ENCODE results near the gene GTPBP10.
A peak's percentile ranks its signal among the peaks of the same experiment; 100 is the strongest.
"Not testable (repeated sequence)": the region's sequence is repeated elsewhere in the genome, so short reads cannot be mapped to it uniquely, and the experiment has no call there.

Gene GTPBP10

DNA sequence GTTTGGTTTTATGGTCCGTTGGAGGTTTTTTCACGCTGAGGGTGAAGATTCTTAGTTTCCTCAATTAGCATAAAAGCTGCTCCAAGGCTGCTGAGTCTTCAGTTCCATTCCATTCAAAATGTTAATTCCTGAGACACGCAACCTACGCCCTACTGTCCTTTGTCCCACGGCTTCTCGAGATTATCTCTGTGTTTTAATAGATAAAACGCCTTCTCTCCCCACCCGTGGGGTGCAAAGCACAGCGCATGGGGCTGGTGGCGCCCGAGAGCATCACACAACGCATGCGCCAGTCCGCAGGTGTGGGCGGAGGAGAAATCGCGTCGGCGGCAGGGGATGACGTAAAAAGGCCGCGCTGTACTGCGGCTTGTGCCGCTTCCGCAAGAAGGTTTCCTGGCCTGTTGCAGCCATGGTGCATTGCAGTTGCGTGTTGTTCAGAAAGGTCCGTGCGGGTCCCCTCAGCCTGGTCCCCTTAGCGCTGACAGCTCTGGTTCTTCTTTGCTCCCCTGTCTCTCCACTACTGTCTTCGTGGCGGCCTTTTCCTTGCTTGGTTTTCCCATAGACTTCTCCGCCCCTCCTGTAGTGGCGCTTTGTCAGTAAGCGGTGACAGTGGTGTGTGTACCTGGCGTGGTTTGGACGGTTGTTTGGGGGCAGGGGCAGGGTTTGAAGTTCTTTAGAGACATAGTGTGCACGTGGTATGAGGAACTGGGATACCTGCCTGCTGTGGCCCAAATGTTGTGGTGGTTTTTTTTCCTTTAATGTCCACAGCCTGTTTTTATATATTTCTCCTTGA is at the start of gene GTPBP10:
TSS of gene GTPBP10 (plus strand) at position 381 of the 790 bp plus-strand sequence. CDS start at position 407, 26 bp downstream.
- peak; percentile 98 for DNase-seq

DNA sequence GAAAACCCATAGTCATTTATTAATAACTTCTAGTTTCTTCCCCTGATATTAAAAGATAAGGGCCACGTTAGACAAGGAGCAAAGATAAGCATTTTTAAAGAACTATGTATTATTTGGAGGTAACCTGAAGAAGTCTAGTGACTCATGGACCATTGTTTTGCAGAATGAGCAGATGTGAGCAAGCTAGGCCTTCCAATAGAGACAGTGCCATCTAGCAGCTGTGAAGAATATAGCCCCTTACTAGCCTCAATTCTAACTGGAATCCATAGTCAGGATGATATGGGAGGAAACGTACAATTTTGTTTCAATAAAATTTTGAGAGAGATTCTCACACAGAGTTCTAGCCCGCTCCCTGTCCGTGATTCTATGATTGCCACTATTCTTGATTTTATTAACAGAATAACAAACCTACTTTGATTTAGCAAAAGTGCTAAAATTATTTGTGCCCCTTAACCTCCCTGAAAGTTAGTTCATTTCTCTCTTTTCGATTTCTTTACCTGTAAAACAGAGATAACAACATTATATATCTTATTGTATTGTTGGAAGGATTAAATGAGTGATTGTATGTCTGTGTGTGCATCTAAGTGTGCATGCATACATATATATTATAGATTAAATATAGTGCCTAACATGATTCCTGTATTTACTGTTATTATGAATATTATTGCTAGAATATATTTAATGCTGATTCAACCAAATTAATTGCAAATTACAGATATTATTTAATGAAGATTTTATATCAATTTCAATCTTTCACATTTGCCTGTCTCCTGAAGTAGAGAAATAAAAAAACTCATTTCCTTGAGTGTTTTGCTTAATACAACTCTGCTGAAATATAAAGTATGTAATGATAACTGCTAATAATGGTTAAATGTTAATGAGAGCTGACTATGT is 48.1 kb upstream of the GTPBP10 start:
- peak; percentile 39 for DNase-seq

DNA sequence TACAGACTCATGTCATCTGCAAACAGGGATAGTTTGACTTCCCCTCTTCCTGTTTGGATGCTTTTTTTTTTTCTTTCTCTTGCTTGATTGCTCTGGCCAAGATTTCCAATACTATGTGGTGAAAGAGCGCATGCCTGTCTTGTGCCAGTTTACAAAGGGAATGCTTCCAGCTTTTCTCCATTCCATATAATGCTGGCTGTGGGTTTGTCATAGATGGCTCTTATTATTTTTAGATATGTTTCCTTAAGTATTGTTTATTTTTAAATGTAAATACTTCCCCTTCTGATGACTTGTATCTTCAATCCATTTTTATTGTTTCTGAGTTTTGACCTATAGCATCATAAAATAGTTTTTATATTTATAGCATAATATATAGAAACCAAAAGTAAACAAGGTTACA is 43.3 kb upstream of the GTPBP10 start:
- DNase-seq = no peak

DNA sequence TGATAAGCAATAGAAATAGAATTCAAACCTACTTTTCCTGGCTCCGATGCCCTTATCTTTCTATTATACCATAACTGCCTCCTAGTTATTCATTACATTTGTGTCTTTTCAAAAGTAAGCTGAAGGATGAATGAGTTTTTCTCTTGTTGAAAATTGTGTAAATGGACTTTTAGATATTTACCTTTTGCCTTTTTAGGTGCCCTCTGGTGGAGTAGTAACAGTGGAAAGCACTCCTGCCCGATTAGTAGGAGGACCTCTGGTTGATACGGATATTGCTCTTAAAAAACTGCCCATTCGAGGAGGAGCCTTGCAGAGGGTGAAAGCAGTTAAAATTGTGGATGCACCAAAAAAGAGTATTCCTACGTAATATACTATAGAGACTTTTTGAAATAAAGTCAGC is 36.6 kb upstream of the GTPBP10 start:
- no peak for DNase-seq

- no peak for DNase-seq
These were observed 35.3 kb upstream of the GTPBP10 start for GRCh38 chr7:90311175-90311574.

DNA sequence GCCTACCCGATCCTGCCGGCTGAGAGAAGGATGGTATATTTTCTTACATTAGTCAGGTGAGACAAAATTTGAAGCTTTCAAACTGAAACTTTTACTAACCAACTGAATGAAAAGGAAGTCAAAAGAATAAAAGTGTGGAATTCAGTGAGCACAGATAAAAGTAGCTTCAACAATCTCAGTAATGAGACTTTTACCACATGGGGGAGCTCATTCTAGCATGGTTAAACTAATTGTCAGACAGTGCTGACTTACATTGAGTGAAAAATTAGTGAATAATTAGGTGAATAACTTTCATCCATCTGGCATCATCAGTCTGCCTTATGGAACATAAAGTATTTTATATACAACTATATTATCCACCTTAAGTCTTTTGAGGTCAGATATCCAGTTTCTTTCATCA is 33.8 kb upstream of the GTPBP10 start:
- no peak for DNase-seq

- no peak for DNase-seq
These were observed 32.6 kb upstream of the GTPBP10 start for GRCh38 chr7:90313907-90314306.

DNA sequence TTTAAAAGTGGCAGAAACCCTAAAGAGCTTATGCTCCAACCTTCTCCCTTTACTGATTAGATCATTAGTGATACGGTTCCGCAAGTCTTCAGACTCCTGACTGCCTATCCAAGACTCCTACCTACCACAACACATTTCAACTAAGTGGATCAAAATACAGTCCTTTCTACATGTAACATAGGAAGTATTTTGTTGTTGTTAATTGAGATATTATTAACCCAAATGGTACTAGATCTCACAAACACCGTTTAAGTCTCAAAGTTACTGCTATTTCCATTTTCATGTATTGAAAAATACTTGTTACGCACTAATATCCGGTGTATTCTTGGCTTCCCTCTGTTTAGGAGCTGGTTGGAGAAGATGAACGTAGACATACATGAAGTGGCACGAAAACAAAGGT is 26.5 kb upstream of the GTPBP10 start:
- no peak for DNase-seq

DNA sequence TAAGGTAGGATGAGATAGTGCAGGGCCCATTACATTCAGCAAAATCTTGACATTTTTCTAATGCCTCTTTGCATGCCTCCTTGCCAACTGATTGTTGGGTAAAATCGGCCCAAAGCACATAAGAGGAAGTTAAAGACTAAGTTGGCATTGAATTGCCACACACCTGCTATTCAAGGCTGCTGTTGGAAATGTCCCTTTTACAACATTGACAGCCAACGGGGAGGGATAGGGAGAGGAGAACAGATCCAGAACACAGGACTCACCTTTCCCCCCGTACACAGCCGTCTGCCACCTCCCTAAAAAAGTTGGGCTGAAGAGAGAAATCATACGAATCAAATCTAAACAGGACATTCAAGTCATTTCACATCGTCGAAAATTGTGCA is 26.1 kb upstream of the GTPBP10 start:
- no peak for DNase-seq

DNA sequence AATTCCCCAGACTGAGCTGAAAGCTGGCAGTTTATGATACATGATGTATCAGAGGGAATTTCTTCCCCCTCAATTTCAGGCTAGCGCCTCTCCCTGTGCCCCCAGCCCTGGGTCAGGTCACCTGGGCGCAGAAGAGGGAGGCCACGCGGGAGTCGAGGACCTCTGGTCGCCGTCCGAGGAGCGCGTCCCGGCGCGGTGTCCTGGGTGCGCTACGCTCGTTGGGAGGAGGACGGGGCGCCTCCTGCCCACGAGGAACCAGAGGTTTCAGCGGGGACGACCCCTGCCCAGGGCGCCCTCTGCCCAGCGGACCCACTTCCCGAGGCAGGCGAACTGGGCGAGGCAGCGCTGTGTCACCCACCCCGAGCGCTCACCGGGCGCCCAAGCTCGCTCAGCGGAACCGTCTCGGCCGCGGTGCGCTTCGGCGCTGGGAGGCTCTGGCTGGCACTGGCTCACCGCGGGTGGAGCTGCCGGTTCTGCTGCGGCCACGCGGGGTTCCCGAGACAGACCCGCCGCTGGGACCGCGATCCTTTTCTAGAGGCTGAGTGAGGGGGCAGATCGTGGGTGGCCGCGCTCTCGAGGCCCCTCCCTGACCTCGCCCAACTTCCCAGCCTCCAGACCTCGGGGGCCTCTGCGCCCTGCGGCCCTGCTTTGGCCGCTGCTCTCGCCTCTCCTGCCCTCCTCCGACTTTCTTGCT is 25.6 kb upstream of the GTPBP10 start, which contains the start of gene FAM237B:
TSS of gene FAM237B (minus strand) at position 504 of the 694 bp plus-strand sequence. CDS start 1,556 bp downstream, outside the sequence.
- DNase-seq = no peak

GRCh38 chr7:90322837-90323236 is 23.7 kb upstream of the GTPBP10 start:
- DNase-seq = no peak

GRCh38 chr7:90326500-90326899 is 20.0 kb upstream of the GTPBP10 start:
- DNase-seq = no peak

DNA sequence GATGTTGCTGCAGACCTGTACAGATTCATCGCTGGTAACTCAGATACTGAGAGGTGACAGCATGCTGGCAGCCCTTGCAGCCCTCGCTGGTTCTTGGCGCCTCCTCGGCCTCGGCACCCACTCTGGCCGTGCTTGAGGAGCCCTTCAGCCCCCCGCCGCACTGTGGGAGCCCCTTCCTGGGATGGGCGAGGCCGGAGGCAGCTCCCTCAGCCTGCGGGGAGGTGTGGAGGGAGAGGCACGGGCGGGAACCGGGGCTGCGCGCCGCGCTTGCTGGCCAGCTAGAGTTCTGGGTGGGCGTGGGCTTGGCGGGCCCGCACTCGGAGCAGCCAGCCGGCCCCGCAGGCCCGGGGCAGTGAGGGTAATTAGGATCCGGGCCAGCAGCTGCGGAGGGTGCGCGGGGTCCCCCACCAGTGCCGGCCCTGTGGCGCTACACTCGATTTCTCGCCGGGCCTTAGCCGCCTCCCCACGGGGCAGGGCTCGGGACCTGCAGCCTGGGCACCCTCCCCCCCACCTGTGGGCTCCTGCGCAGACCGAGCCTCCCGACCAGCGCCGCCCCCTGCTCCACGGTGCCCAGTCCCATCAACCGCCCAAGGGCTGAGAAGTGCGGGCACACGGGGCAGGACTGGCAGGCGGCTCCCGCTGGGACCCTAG is 12.2 kb upstream of the GTPBP10 start:
- DNase-seq = no peak

GRCh38 chr7:90334926-90335325 is 11.6 kb upstream of the GTPBP10 start:
- not testable (repeated sequence) for DNase-seq

DNA sequence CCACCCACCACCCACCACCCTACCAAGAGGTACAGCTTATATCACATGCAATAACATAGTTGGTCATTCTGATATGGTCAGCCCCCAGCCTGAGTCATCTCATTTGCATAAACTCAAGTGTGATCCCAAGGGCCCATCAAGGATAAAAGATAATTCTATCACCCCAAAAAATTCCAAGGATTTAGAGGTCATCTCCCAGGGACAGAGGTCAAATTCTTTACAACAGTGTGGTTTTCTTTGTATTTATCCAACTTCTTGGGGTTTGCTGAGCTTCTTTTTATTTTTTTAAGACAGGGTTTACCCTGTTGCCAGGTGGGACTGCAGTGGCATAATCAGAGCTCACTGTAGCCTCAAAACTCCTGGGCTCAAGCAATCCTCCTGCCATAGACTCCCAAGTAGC is 9.4 kb upstream of the GTPBP10 start:
- DNase-seq = no peak

GRCh38 chr7:90345016-90345415 is 1.5 kb upstream of the GTPBP10 start:
- no peak for DNase-seq

DNA sequence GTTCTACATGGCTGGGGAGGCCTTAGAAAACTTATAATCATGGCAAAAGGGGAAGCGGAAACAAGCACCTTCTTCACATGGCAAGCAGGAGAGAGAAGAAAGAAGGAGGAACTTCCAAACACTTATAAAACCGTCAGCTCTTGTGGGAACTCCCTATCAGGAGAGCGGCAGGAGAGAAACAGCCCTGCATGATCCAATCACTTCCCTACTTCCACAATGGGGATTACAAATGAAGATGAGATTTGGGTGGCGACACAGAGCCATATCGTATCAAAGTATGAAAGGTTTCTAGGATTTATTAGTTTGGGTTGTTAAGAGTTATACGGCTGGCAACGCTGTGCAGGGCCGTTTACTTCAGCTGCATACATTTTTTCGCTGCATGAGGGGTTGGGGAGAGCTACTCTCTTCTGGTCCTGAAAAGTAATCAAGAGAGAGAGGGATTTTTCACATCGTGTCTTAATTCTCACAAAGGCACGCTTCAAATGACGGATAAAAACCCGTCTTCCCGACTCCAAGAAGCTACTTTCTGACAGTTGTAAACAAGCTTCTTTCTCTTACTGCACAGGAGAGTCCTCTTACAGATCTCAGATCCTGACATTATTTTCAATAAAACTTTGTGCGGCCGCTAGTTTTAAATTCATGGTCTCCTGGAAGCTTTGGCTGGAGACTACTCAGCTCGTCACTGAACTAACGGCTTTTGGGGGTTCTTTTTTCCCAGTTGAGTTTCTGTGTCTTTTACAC is 751 bp upstream of the GTPBP10 start:
- peak; percentile 63 for DNase-seq

DNA sequence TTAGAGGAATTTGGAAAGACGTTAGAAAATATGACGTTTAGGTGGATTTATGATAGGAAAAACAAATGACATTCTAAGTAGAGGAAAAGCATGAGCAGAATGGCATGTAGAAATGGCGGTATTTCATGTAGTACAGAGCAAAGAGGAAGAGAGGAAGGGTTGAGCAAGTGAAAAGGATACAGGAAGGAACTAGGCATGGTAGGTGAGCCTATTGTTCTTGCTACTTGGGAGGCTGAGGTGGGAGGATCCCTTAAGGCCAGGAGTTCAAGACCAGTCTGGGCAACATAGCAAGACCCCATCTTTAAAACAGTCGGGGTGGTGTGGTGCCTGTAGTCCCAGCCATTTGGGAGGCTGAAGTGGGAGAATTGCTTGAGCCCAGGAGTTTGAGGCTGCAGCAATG is 1.2 kb downstream of the GTPBP10 start:
- peak; percentile 29 for DNase-seq

GRCh38 chr7:90349305-90349704 is 2.8 kb downstream of the GTPBP10 start:
- DNase-seq = no peak

DNA sequence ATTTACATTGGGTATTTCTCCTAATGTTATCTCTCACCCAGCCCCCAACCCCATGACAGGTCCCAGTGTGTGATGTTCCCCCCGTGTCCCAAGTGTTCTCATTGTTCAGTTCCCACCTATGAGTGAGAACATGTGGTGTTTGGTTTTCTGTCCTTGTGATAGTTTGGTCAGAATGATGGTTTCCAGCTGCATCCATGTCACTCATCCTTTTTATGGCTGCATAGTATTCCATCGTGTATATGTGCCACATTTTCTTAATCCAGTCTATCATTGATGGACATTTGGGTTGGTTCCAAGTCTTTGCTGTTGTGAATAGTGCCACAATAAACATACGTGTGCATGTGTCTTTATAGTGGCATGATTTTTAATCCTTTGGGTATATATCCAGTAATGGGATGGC is 3.5 kb downstream of the GTPBP10 start:
- DNase-seq = not testable (repeated sequence)

- no peak for DNase-seq
These were observed 5.5 kb downstream of the GTPBP10 start for GRCh38 chr7:90351987-90352386.

DNA sequence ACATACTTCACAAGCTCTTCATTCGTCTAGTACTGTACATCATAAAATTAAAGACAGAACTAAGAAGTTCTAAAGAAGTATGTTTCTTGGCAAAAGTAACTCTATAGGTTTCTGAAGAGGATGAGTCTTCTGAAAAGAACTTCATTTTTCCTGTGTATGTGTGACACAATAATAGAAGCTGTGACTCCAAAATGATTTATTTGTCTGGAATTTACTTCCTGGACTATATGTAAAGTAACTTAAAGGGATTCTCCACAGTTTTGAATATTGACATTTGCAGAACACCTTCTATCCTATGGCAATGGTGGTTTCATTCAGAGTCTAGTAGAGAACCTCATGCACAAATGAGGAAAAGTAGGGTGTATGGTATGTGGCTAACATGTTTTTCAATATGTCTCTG is 36.9 kb downstream of the GTPBP10 start:
- DNase-seq = no peak
